Measurements from ENCODE around the gene SHROOM3. TPM values are rescaled to one million over a fixed set of nuclear protein-coding genes. Genes with fewer than 3 reads are reported as not detected.

Gene SHROOM3
- total RNA-seq, 4 donors from 2014 or later, result 44.4 to 101 (median 88.5) TPM

GRCh38 chr4:76488455-76488854, 53.4 kb downstream of the SHROOM3 start:
- DNase-seq (ENCODE audit: extremely low spot score), result no peak
- Histone ChIP-seq H3K4me1 (peaks cover 4 to 47% (median 40%) of the 10 kb centered on the region in 4 donors), H3K9me3 (no peaks in the 10 kb centered on the region), H3K4me3 (no peak overlapping the region), H3K27ac (replicated peaks in 1 of 4) (peak overlapping the region in 3 of 4 donors; percentile 20 to 27 (median 26)), H3K36me3 (no peaks in the 10 kb centered on the region), H3K27me3 (no peaks in the 10 kb centered on the region)
- WGBS, result 94% methylated on average over 1 of the region's 1 CpG
- TF ChIP-seq POLR2A (IDR thresholded peaks at IDR 0.05; ENCODE audit: low read depth) (no peak), EP300 (IDR thresholded peaks at IDR 0.05) (no peak), CTCF (IDR thresholded peaks at IDR 0.05) (no peak), POLR2AphosphoS5 (IDR thresholded peaks at IDR 0.05) (no peak)
- intact Hi-C loops (cut with DNase I), result no loop called here

- TF ChIP-seq CTCF (IDR thresholded peaks at IDR 0.05) (no peak), POLR2AphosphoS5 (IDR thresholded peaks at IDR 0.05) (no peak), EP300 (IDR thresholded peaks at IDR 0.05) (no peak), POLR2A (IDR thresholded peaks at IDR 0.05; ENCODE audit: low read depth) (no peak)
- Histone ChIP-seq H3K4me3 (no peak overlapping the region), H3K27me3 (no peaks in the 10 kb centered on the region), H3K9me3 (no peaks in the 10 kb centered on the region), H3K36me3 (no peaks in the 10 kb centered on the region), H3K4me1 (peaks cover 4 to 53% (median 46%) of the 10 kb centered on the region in 4 donors), H3K27ac (replicated peaks in 1 of 4) (peak overlapping the region; percentile 20 to 46 (median 26))
- WGBS, result 35% methylated on average over 4 of the region's 4 CpGs
- intact Hi-C loops (cut with DNase I), result no loop called here
- DNase-seq (ENCODE audit: extremely low spot score), result no peak
Observed at GRCh38 chr4:76488888-76489685, 54.1 kb downstream of the SHROOM3 start.

- peaks cover 4 to 59% (median 50%) of the 10 kb centered on the region in 4 donors for H3K4me1 ChIP-seq
- no peaks in the 10 kb centered on the region for H3K36me3 ChIP-seq
- no peaks in the 10 kb centered on the region for H3K9me3 ChIP-seq
- DNase-seq (ENCODE audit: extremely low spot score), result no peak
- intact Hi-C loops (cut with DNase I), result no loop called here
- H3K27ac ChIP-seq (replicated peaks in 1 of 4), result peak overlapping the region; percentile 20 to 46 (median 26)
- H3K4me3 ChIP-seq, result no peak overlapping the region
- H3K27me3 ChIP-seq, result no peaks in the 10 kb centered on the region
- no peak for TF ChIP-seq CTCF (IDR thresholded peaks at IDR 0.05)
- TF ChIP-seq POLR2AphosphoS5 (IDR thresholded peaks at IDR 0.05), result no peak
- TF ChIP-seq EP300 (IDR thresholded peaks at IDR 0.05), result no peak
- no peak for TF ChIP-seq POLR2A (IDR thresholded peaks at IDR 0.05; ENCODE audit: low read depth)
- WGBS, result 80% methylated on average over 6 of the region's 6 CpGs
Observed at GRCh38 chr4:76489686-76490161, 54.7 kb downstream of the SHROOM3 start.

- Histone ChIP-seq H3K27me3 (no peaks in the 10 kb centered on the region), H3K27ac (replicated peaks in 1 of 4) (peak overlapping the region; percentile 39 to 71 (median 53)), H3K9me3 (no peaks in the 10 kb centered on the region), H3K36me3 (no peaks in the 10 kb centered on the region), H3K4me1 (peaks cover 4 to 65% (median 47%) of the 10 kb centered on the region in 4 donors), H3K4me3 (no peak overlapping the region)
- intact Hi-C loops (cut with DNase I), result no loop called here
- no peak for DNase-seq (ENCODE audit: extremely low spot score)
- WGBS, result 37% methylated on average over 3 of the region's 3 CpGs
- no peak for TF ChIP-seq POLR2A (IDR thresholded peaks at IDR 0.05; ENCODE audit: low read depth)
- no peak for TF ChIP-seq POLR2AphosphoS5 (IDR thresholded peaks at IDR 0.05)
- TF ChIP-seq CTCF (IDR thresholded peaks at IDR 0.05), result no peak
- no peak for TF ChIP-seq EP300 (IDR thresholded peaks at IDR 0.05)
Observed at GRCh38 chr4:76492055-76492454, 57.0 kb downstream of the SHROOM3 start.

Measured in esophagus muscularis mucosa (tissue), 4 donors.